GM21529 (cell line): Measurements from ENCODE around the gene AVPI1.
A peak's percentile ranks its signal among the peaks of the same experiment; 100 is the strongest.
"Not testable (repeated sequence)": the region's sequence is repeated elsewhere in the genome, so short reads cannot be mapped to it uniquely, and the experiment has no call there.

ENCODE experiments used
- ATAC-seq: cut with Tn5 transposase; IDR thresholded peaks from one replicate; pipeline ENCODE4 v1.9.1; 2021; ENCODE audit not compliant: unreplicated experiment

The AVPI1 gene

DNA sequence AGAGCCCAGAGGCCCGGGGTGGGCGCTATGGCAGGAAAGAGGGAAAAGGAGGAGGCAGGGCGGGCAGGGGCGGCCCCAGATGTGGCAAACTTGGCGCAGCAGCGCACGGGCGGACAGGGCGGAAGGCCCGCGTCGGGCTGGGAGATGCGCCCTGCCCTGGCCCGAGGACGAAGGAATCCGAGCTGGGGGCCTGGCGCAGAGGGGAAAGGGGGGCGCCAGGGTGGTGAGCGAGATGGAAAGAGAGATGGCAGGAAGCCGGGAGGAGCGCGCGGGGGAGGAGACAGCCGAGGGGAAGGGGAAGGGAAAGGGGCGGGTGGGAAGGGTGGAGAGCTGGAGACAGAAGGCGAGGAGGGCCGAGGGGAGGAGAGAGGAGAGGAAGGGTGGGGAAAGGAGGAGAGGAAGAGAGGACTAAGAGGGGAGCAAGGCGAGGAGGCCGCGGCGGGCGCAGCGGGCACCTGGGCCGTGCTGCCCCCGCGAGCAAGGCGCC is 26.3 kb upstream of the AVPI1 start, which contains the start of gene MARVELD1:
Gene MARVELD1, plus strand, starts transcription at position 392 of the 487 bp plus-strand sequence. CDS start 147 bp downstream, outside the sequence.
- no peak for ATAC-seq

DNA sequence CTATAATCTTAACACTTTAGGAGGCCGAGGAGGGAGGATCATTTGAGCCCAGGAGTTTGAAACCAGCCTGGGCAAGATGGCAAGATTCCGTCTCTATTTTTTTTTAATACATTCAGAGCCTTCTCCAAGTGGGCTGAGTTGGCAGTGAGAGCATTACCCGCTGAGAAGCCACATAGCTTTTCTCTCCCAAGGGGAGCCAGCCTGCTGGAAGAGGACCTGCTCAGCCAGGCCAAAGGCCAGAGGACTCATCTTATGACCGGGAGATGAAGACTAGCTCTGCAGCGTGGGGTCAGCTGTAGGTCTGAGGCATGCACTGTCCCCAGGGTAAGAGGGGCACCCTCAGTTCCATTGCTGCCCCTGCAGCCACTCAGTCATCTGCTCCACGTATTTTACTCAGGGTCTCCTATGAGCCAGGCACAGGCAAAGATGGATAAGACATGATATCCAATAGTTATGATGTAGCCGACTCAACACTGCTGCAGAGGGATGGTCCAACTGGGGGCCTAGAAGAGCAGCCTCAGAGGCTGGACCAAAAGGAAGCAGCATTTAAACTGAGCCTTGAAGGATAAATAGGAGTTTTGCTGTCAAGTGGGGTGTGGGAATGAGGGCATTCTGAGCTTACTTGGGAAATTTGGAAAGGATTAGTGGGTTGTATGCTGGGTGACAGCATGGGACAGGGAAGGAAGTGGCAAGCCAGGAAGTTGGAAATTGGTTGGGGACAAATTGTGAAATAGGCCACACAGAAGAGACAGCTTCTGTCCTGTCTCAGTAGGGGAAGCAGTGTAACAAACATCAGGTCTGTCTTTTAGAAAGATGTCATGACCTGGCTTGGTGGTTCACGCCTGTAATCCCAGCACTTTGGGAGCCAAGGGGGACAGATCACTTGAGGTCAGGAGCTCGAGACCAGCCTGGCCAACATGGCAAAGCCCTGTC is 24.9 kb upstream of the AVPI1 start:
- ATAC-seq, result no peak

DNA sequence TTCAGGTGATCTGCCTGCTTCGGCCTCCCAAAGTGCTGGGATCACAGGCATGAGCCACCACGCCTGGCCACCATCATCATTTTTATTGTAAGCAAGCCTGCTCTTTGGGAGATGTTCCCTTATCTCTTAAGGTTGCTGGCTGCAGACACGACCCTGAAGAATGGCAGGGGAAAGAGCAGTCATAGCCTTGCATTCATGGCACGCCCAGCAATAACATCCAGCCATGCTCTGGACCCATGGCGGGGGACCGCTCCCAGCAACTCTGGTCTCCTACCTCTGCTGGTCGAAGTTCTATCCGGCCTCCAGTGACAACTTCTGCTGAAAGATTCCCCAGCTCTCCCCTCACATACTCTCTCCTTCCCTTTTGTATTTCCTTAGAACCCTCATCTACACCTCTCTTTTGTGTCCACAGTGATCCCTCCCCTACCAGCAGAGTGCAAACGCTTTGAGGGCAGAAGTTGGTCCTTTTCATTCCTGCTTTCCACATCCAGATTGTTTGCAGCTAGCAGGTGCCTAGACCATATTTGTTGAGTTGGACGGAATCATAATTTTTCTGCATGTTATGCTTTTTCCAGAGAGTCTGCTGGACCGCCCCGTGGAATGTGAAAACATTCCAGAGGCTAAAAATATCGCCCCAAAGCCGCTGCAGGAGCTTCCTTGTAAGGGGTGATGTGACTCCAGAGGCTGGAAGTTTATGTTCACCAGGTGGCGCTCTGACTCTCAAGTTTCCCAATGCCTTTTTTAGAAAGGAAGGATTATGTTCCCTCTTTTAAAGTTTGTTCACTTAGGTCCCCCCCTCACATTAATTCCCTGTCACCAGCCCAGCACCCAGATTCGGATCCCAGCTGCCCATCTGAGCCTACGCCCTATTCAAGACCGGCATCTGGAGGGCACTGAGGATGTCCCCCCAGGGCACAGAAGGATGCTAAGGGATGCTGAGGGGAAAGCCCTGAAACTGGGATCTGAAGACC is 22.2 kb upstream of the AVPI1 start:
- ATAC-seq, result no peak

DNA sequence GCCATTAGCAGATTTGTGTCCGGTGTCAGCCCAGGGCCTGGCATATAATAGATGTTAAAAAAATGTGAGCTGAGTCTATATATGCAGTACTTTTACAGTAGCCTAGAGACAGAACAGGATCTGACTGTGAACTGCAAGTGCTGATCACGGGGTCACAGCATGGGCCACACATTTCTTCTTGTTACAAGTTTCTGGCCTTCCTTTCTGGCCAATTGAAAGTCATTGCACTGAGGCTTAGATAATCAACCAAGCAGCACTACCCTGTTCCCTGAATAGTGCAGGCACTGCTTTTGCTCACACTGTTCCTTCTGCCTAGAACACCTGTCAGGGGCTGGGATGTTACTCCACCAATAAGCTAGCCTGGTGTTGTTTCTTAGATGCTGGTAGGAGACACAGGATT is 21.1 kb upstream of the AVPI1 start:
- ATAC-seq, result no peak

DNA sequence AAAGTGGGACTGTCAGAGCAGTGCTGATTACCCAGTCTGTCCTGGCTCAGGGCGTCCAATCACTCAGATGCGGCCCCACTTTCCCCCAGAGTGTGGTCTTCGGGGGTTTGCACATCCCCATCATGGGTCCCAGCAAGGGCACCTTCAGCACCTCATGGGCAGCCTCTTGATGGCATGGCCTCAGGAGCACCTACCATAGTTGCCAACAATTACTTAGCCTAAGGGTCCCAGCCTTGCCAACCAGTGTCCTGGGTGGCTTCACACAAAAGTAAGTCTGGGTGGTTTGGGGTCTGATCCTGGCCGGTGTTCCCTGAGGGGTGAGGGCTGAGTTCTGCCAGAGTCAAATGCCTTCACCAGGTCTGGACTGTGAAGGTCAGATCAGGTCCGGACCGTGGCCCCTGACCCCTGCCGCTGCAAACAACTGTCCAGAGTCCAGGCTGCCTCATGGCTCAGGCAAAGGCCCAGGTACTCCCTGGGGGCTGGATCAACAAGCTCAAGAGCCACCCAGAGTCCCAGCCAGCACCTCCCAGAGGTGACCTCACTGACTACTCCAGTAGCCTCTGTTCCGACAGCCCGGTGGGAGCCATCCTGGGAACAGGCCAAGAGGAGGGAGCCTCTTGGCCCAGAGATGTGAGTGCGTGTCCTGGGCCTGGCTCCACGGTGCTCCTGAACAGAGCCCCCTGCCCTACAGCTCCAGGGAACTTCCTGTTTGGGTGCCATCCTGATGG is 20.3 kb upstream of the AVPI1 start:
- ATAC-seq, result no peak

DNA sequence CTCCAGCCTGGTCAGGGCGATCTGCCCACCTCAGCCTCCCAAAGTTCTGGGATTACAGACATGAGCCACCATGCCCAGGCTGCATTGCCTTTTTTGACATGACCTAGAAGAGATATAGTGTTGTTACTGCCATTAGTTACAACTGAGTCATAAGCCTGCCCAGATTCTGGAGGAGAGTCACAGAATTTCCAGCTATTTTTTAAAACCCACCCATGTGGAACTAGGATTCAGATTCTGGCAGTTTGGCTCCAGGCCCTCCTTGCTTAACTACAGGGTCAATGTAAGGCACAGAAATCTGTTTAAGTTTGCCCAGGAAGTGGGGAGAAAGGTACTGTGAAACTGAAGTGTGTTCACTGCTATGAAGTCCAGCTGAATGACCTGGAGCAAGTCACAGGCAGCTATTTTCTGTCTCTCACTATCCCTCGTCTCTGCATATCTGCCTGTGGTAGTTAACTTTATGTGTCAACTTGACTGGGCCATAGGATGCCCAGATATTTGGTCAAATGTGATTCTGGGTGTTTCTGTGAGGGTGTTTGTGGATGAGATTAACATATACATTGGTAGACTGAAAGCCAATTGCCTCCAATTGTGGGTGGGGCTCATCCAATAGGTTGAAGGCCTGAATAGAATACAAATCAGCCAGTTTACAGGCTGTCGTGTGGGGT is 18.1 kb upstream of the AVPI1 start:
- ATAC-seq, result no peak

DNA sequence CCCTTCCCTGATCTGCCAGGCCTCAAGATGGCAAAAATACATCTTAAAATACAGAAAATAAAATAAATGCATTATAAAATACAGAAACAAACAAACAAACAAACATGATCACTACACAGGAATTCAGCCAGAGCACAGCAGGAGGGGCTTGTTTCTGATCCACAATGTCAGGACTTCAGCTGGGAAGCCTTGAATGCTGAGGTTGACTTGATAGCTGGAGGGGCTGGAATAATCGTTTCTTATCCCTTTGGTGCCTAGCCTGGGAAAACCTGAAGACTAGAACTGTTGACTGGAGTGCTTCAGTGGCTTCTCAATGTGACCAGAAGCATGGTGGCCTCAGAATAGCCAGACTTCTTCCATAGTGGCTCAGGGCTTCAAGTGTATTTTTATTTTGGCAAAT is 17.3 kb upstream of the AVPI1 start:
- no peak for ATAC-seq

DNA sequence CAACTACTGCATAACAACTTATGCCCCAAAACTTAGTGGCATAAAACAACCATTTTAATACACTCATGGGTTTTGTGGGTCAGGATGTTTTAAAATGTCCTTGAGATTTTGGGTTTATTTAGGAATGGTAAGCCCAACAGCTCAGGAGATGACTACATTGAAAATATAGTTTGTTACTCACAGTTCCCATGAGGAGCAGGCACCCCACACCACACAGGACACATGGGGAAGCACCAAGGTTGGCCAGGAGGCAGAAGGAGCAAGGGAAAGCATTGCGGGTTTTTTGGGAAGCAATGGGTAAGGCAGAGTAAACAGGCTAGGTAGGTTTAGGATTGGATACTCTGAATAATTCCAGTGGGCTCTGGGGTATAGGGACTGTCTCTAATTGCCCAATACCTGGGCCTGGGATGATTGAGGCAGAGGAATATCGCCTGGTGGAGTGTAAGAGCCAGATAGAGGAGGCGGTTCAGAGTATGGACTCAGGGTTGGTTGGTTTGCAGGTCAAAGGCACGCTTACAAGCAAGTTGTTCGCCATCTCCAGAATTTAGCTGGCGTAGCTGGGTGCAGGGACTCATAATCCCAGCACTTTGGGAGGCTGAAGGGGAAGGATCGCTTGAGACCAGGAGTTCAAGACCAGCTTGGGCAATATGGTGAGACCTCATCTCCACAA is 16.5 kb upstream of the AVPI1 start:
- ATAC-seq, result no peak

DNA sequence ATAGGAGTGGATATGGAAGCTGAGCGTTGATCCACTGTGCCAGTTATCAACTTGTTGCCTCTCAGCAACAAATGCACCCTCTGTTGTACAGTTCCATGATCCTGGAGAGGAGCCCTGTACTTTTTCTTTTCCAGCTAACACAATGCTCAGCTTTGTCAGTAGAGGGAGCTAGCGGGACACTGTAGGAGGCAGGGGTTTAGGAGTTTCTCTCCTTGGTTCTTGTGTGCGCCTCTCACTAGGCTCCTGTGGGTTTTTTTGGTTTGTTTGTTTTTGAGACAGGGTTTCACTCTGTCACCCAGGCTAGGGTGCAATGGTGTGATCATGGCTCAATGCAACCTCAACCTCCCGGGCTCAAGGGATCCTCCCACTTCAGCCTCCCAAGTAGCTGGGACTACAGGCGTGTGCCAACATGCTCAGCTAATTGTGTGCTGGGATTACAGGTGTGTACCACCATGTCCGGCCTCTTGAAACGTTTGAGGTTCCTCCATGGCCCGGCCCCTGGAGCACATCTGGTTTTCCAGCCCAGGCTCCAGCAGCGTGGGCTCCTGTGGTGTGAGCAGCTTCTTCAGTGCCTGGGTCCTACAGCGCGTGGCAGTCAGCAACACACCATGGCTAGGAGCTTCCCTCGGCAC is 14.5 kb upstream of the AVPI1 start:
- peak; percentile 78 for ATAC-seq

DNA sequence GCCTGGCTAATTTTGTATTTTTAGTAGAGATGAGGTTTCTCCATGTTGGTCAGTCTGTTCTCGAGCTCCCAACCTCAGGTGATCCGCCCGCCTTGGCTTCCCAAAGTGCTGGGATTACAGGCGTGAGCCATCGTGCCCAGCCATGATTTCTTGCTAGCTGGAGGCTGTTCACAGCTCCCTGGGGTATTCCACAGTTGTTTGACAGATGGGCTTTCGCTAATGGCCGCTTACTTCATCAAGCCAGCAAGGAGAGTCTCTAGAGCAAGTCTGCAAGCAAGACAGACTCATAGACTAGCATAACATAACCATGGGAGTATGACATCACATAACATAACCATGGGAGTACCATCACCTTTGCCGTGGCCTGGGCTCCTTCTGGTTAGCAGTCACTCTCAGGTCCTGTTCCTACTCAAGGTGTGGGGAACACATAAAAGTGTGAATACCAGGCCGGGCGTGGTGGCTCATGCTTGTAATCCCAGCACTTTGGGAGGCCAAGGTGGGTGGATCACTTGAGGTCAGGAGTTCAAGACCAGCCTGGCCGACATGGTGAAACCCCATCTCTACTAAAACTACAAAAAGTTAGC is 11.1 kb upstream of the AVPI1 start:
- not testable (repeated sequence) for ATAC-seq

DNA sequence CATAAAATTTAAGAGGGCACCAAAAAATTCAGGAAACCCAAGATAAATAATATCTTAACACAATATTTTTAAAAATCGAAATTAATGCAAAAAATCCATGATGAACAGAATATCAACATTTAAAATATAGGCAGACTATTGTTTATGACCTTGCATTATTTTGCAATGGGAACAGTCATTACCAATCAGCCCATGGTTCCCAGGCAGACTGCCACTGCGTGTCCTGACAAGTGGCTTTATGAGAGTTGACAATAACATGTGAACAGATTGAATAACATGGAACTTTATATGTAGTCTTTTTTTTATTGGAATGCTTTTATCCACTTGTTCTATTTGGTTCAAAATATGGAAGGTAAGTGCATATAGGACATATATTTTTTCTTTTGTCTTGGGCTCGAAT is 3.1 kb upstream of the AVPI1 start:
- no peak for ATAC-seq

DNA sequence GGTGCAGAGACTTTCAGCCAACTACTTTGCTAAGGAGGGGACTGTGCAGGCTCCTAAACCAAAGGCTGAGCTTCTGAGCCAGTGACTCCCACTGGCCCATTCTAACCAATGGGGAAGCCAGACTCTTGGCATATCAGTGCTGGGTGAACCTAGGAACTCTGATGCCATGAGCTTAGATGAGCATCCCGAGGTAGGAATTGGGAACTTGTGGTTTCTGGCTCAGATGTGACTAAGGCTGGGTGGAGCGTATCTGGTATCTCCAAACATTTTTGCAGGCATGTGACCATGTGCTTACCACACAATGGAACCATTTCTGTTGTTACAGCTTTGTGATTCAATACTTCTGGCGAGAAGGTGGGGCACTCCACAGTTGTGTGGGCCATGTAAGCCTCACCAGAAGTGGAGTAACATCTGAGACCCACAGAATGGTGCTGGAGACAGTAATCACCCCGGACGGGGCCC is 2.5 kb upstream of the AVPI1 start:
- ATAC-seq, result no peak

DNA sequence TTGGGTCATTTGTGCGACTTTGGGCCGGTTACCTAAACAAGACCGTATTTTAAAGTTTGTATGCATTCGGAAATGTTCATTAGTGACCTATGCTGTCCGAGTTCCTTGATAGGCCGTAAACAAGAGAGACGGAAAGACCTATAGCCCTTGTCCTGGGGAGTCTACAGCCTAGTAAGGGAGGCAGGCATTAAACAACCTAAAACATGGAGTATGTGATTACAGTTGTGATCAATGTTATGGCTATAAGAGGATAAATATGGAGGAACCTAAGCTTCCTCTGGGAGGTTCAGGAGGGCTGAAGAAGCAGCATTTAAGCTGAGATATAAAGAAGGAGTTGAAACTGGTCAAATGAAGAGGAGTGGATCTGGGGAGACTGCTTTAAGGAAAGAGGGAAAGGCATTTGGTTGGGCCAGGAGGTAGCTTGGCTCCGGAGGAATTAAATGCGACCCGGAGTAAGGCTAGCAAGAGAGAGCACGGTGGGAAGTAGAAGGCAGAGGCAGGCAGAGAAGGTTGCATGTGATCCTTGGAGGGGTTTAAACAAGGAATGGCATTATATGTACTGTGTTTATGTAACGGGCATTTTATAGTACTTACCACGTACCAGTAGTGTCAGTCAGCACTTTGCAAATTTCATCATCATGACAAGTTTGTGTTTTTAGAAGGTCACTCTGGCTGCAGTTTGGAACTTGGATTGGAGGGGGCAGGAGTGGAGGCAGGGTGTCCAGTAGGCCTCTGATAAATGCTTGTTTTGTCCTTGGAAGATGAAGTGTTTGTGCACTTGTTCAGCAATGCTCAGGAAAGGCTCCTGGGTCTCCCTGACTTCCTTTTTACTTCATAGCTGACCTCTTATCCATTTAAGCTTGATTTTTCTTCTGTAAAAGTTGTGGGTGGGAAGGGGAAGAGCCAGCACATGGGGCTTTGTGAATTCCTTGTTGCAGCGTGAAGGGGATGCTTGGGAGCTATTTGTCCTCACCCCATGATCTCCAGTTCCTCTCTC is 1.0 kb upstream of the AVPI1 start:
- ATAC-seq, result no peak

DNA sequence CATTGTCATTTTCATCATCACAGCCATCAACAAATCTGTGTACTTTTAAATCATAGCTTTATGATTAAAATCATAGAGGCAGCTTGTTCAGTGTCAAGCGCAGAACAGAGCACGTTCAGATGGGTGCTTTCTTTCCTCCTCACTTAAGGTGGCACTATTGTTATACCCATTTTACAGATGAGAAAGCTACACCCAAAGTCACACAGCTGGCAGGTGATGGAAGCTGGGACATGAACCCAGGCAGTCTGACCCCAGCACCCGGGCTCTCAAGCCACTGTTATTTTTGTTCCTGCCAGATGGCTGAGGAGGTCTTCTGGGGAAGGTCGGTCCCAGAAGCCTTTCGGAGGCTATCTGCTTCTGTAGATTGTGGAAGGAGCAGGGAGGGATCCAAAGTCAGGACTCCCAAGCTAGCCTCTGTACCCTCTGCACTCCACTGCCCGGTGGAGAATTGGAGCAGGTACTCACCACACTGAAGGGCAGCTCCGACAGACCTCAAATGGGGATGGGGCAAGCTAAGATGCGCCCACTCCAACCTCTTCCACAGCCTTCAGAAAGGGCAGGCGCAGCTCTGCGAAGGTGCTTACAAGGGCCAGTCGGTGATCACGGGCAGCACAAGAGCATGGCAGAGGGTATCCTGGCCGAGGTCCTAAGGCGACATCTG is 610 bp downstream of the AVPI1 start:
- peak; percentile 16 for ATAC-seq

DNA sequence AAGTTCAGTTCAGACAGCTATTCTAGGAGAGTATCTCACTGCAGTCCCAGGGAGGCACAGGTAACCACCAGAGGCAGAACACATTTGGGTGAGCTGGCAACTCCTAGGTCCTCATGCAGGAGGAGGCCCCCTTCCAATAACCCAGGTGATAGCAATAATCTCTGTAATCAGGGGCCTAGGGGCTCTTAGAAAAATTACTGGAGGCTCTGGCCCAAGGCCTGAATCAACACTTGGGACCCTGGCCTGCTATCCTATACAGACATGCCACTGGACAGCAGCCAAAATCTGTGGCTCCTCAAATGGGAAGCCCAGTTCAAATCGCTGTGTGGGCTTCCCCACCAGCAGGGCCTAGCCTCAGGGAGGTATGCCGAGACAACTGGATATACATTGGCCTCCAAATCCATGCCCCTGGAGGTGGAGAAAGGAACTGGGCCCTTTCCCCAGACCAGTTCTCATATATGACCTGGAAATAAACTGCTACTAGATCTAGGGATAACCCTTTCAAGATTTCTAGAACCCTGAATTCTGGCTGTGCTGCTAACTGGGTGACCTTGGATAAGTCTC is 1.6 kb downstream of the AVPI1 start:
- ATAC-seq, result no peak

DNA sequence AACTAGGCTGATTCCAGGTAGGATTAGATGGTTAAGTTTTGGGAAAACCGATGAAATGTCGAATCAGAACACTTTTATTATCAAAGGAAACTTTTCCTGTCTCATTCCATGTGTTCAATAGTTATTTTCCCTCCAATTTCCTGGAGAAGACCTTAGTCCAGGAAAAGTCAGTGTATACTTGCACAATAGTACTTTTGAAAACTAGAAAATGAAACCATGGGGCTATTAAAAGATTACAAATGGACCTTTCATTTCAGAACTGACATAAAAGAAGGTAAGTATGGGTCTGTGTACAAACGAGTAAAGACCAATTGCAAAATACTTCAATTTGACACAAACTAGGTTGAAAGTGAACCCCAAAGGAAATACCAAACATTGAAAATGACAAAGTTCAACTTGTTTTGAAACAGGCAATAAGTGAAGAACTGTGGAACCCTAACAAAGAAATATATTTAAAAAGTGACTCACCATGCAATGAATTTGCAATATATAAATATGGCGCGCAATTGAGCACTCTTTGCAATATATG is 2.1 kb downstream of the AVPI1 start:
- no peak for ATAC-seq

DNA sequence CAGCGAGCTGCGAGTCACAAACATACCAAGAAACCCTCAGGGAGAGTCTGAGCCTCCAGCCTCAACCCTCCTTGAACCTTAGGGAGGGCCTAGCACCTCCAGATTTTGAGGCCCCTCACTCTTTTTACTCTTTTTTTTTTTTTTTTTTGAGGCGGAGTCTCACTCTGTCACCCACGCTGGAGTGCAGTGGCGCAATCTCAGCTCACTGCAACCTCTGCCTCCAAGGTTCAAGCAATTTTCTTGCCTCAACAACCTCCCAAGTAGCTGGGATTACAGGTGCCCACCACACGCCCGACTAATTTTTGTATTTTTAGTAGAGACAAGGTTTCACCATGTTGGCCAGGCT is 2.7 kb downstream of the AVPI1 start:
- not testable (repeated sequence) for ATAC-seq
